Naive B cell (primary cell): ENCODE results near the gene UFD1. TPM values are rescaled to one million over a fixed set of nuclear protein-coding genes. Genes with fewer than 3 reads are reported as not detected.

Experiments used
- ATAC-seq, 2 donors: fragments of 150-1000 bp; cut with Tn5 transposase; 2 replicates each; pipeline ENCODE4 v1.10.0; 2021; ENCODE audit warnings: low read depth in 2 of 2, mild to moderate bottlenecking in 2 of 2, moderate library complexity in 2 of 2
- DNase-seq: peaks from one replicate; pipeline ENCODE4 v3.0.0; 2022
- H3K27ac Mint-ChIP-seq, 6 donors: one replicate each; pipeline ENCODE4 v1.8.0; 2020 to 2022; ENCODE audit warnings: mild to moderate bottlenecking in 6 of 6, mixed read lengths in 6 of 6, moderate library complexity in 5 of 6, inconsistent platforms in 2 of 6
- H3K27me3 Mint-ChIP-seq, 3 donors: one replicate each; pipeline ENCODE4 v1.8.0; 2021 to 2022; ENCODE audit warnings: mixed read lengths in 3 of 3, mild to moderate bottlenecking in 1 of 3
- H3K36me3 Mint-ChIP-seq, 2 donors: one replicate each; pipeline ENCODE4 v1.8.0; 2020 to 2022; ENCODE audit warnings: mixed read lengths in 2 of 2, inconsistent platforms in 1 of 2, mild to moderate bottlenecking in 1 of 2
- H3K4me1 Mint-ChIP-seq, 3 donors: one replicate each; pipeline ENCODE4 v1.8.0; 2020 to 2022; ENCODE audit warnings: mixed read lengths in 3 of 3, inconsistent platforms in 1 of 3, mild to moderate bottlenecking in 1 of 3, moderate library complexity in 1 of 3
- H3K4me3 Mint-ChIP-seq, 8 donors: one replicate each; pipeline ENCODE4 v1.8.0; 2020 to 2022; ENCODE audit warnings: mild to moderate bottlenecking in 8 of 8, mixed read lengths in 8 of 8, moderate library complexity in 8 of 8, inconsistent platforms in 2 of 8
- H3K9me3 Mint-ChIP-seq, 7 donors: one replicate each; pipeline ENCODE4 v1.8.0; 2020 to 2022; ENCODE audit warnings: mixed read lengths in 7 of 7, mild to moderate bottlenecking in 5 of 7, inconsistent platforms in 2 of 7, moderate library complexity in 1 of 7
- polyA plus RNA-seq, 6 donors: library from polyadenylated mRNA; unstranded; fragments of 300-500 nt; fragmentation: Illumina TruSeq; gene quantifications; one replicate each; pipeline ENCODE4 v1.2.3, GENCODE V29; 2021; ENCODE audit warnings: low read depth in 6 of 6

Gene UFD1
- polyA plus RNA-seq, 6 donors from 2014 or later = 55.0 to 107 (median 61.8) TPM

DNA sequence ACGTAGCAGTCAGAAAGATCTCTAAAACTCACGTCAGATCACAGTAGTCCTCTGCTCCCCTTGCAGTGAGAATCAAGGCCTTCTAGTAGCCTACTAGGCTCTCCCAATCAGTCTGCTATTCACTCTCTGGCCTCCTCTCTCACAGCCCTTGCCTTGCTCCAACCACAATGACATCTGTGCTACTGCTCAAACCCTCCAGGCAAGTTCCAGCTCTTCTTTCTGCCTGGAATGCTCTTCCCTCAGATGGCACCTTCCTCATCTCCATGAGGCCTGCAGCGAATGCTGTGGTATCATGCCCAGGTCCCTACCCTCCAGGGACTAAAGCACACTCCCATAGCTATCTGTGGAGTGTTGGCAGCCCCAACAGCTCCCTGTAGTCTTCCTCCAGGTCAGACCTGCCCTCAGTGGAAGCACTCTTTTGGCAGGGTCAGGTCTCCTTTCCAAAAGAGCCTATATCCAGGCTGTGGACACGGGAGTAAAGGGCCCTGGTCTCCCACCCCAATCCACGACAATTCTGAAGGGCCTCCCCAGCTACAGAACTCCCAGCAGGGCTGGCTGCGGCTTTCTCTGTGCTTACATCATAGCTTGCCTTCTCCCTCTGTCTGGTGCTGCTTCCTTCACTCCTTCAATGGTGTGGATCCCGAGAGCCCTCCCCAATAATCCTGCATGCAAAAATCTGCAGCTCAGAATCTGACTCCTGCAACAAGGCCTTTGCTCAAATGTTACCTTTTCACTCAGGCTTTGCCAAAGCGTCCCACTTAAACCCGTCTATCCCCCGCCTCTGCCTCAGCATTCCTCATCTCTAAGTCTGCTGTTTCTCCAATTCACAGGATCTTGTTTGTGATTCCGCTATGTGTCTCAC, 56.3 kb downstream of the UFD1 start:
- peaks cover 56 to 70% (median 62%) of the 10 kb centered on the region in 3 donors for H3K4me1 Mint-ChIP-seq
- H3K36me3 Mint-ChIP-seq = no peaks in the 10 kb centered on the region
- peak overlapping the region in 4 of 6 donors; percentile 8 to 92 (median 40) for H3K27ac Mint-ChIP-seq
- DNase-seq = no peak
- H3K4me3 Mint-ChIP-seq = peak overlapping the region in 1 of 8 donors; percentile 4
- no peak for ATAC-seq
- H3K27me3 Mint-ChIP-seq = no peaks in the 10 kb centered on the region
- peaks cover 0 to 4% (median 0%) of the 10 kb centered on the region in 7 donors for H3K9me3 Mint-ChIP-seq

DNA sequence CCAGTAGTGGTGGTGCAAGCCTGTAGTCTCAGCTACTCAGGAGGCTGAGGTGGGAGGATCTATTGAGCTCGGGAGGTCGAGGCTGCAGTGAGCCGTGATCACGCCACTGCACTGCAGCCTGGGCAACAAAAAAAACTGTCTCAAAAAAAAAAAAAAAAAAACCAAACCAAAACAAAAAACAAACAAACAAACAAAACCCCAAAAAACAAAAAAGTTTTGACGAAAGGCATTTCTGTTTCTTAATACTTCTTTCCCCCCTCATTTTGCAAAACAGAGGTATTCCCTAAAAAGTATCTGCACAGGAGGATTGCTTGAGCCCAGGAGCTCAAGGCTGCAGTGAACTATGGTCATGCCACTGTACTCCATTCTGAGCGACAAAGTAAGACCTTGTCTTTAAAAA, 58.7 kb downstream of the UFD1 start:
- DNase-seq (no peak), ATAC-seq (no peak)
- Mint-ChIP-seq H3K27ac (peak overlapping the region in 4 of 6 donors; percentile 21 to 80 (median 48)), H3K9me3 (peaks cover 0 to 4% (median 0%) of the 10 kb centered on the region in 7 donors), H3K4me3 (no peak overlapping the region), H3K36me3 (no peaks in the 10 kb centered on the region), H3K27me3 (no peaks in the 10 kb centered on the region), H3K4me1 (peaks cover 43 to 63% (median 54%) of the 10 kb centered on the region in 3 donors)

DNA sequence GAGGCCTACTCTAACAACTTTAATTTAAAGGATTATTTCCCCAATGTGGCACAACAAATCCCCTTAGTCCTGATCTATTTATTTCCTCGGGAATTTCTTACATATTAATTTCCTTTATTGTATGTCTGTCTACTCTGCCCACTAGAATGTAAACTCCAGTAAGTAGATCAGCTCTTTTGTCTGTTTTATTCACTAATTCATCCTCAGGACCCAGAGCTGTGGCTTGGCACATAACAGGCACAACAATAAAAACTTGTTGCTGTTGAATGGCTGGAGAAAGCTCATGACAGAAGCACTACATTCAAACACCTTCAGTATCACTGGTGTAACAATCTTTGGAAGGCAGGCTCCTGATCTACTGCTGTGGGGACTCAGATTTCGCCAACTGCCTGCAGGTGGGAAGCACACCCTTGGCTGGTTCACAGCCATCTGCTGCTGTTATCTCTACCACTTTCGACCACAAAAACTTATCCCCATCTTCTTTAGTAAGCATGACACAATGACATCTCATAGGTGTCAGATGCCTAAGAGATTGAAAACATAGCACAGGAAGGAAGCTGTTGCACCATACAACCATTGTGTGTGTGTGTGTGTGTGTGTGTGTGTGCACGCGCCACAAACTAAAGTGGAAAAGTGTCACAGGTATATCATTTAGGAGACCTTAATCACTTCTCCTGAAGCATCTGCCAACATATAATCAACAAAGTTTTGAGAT, 59.4 kb downstream of the UFD1 start:
- Mint-ChIP-seq H3K4me1 (peaks cover 43 to 62% (median 54%) of the 10 kb centered on the region in 3 donors), H3K27me3 (no peaks in the 10 kb centered on the region), H3K9me3 (peaks cover 0 to 4% (median 0%) of the 10 kb centered on the region in 7 donors), H3K4me3 (no peak overlapping the region), H3K27ac (peak overlapping the region in 5 of 6 donors; percentile 44 to 80 (median 74)), H3K36me3 (no peaks in the 10 kb centered on the region)
- ATAC-seq (peak; percentile 52 to 63), DNase-seq (no peak)

DNA sequence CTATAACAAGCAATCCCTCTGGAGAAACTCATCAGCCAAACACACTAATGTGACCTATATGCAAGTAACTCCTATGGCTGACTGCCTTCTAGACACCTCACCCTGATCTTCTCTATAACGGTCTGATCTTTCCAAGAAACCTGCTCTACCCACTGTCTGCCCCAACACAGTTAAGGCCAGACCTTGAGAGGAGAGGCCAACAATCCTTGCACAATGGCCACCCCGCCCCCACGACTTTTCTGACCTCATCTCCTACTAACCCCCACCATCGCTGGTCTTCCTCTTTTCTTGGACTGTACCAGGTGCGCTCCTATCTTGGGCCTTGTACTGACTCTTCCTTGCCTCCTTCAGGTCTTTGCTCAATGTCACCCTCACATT, 59.9 kb downstream of the UFD1 start:
- DNase-seq (no peak), ATAC-seq (peak; percentile 67 to 76)
- Mint-ChIP-seq H3K27ac (peak overlapping the region; percentile 30 to 80 (median 64)), H3K36me3 (no peaks in the 10 kb centered on the region), H3K4me1 (peaks cover 45 to 58% (median 56%) of the 10 kb centered on the region in 3 donors), H3K4me3 (no peak overlapping the region), H3K9me3 (peaks cover 0 to 4% (median 0%) of the 10 kb centered on the region in 7 donors), H3K27me3 (no peaks in the 10 kb centered on the region)

DNA sequence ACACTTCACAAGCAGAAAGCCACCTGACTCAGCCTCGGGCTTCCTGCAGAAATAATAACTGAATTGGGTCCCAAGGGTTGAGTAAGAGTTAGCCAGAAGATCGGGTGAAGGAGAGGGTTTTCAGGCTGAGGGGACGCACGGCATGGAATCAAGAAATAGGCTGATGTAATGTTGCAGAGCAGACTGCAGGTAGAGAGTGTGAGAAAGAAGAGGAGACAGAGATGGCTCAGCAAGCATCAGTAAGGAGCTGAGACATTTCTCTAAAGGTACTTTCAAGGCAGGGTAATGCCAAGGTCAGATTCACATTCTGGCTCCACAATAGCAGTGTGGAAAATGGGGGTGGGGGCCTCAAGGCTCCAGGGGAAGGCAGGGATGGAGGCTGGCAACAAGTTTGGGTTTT, 66.1 kb downstream of the UFD1 start:
- Mint-ChIP-seq H3K27ac (no peak overlapping the region), H3K4me3 (no peak overlapping the region)

DNA sequence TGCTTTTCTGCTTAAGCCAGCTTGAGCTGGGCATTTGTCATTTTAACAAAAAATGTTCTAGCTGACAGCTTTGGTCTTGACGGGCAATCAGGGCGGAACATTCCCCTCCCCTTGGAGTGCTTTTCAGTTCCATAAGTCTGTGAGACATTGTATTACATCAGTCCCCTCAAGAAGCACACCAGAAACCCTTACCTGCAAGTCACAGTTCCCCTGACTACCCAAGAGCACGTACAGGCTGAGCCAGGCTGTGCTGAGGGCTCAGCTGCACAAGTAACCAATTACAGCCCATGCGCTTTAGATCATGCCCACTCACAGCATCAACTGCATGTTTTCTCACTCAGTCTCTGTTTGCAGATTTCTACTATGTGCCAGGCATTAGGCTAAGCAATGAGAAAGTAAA, 66.5 kb downstream of the UFD1 start:
- Mint-ChIP-seq H3K4me3 (peak overlapping the region in 1 of 8 donors; percentile 77), H3K36me3 (peaks cover 0 to 7% of the 10 kb centered on the region in 2 donors), H3K27me3 (no peaks in the 10 kb centered on the region), H3K27ac (no peak overlapping the region), H3K9me3 (no peaks in the 10 kb centered on the region), H3K4me1 (peaks cover 13 to 39% (median 30%) of the 10 kb centered on the region in 3 donors)
- no peak for DNase-seq
- no peak for ATAC-seq

More for the DNA sequence above, 66.1 kb downstream of the UFD1 start:
- Mint-ChIP-seq H3K9me3 (peaks cover 0 to 2% (median 0%) of the 10 kb centered on the region in 7 donors), H3K4me1 (peaks cover 16 to 39% (median 30%) of the 10 kb centered on the region in 3 donors), H3K36me3 (peaks cover 0 to 7% of the 10 kb centered on the region in 2 donors), H3K27me3 (no peaks in the 10 kb centered on the region)
- DNase-seq (no peak), ATAC-seq (no peak)

DNA sequence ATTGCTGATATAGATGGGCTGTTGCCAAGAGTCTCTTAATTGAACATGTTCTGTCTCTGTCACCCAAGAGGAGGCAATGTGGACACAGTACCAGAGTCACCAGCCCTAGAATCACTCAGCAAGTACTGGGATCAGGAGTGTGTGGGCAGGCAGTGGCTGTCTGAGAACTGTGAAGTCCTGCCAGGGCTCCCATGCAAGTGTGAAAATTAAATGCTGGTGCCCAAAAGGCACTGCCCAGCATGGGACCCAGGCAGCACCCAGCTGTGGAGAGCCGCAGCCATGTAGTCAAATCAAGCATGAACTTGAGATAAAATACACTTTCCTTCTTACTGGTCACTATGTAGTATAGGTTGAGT, 67.3 kb downstream of the UFD1 start:
- Mint-ChIP-seq H3K27me3 (no peaks in the 10 kb centered on the region), H3K4me1 (peaks cover 13 to 36% (median 30%) of the 10 kb centered on the region in 3 donors), H3K4me3 (no peak overlapping the region), H3K36me3 (peaks cover 5 to 7% of the 10 kb centered on the region in 2 donors), H3K9me3 (no peaks in the 10 kb centered on the region), H3K27ac (peak overlapping the region in 2 of 6 donors; percentile 15 to 89)
- ATAC-seq (no peak), DNase-seq (no peak)

DNA sequence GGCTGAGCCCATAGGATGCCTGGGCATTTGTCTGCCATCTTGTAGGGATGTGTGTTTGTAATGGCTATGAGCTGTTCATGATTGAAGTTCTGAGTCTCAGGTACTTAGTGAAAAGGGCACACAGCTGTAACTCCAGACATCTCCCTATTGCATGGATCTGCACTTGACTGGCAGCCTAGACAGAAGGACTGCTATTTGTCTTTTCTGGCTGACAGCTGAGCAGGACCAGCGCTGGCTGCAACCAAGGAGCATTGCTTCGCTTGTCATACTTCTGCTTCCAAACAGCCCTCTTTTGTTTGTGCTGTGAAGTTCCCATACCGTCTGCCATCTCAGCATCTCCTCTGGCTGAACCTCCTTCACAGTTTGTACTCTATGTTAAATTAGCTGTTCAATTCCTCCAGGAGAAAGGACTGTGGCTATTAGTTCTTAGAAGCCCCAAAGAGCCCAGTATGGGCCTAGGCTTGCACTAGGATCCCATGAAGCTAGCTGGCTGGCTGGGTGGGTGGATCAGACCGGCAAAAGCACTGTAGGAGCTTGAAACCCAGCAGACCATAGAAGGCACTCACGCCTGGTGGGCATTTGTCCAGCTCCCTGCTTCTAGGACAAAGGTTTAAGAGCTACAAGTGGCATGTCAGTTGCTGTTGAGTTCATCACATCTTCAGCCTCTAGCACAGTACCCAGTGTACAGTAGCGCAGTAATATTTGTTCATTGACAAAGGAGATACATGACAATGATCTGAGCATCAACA, 67.9 kb downstream of the UFD1 start:
- no peaks in the 10 kb centered on the region for H3K27me3 Mint-ChIP-seq

DNA sequence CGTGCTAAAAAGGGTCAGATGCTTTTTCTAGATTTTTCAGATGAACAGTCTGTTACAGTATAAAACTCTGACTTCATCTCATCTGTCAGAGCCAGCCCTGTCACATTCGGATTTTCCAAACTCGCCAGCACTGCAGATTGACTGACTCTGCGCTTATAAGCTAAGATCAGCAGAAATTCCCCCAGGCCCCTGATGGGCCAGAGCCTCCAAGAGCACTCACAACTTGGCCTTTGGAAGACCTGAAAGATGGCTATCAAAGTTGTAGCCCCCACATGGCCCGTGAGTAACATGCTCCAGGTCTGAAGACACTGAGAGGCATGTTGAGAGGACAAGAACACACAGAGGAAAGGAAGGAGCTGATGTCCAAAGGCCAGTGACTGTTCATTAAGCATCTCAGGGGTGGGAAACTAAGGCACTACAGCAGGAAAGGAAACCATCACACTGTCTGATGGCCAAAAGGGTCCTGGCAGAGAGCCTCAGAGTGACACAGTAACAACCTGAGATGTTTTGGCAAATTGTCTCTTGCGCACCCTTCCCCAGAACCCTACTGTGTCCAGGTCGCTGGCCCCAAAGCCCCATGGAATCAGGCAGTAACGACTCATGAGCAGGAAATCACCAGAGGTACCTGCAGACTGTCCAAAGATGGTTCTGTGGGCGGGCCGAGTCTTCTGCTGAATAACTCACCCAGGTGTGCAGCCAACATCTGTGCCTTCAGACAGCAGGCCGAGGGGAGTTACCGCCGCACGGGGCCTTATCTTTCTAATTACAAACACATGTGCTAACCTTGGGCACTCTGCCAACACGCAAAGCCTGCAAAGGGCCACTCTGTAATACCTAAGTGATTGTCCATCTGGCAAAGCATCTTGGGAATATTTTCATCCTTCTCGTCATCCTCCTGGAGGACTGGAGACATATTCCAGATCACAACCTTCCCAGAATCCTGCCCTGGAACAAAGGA, 71.1 kb downstream of the UFD1 start:
- peaks cover 7 to 13% of the 10 kb centered on the region in 2 donors for H3K36me3 Mint-ChIP-seq
- H3K27ac Mint-ChIP-seq = peak overlapping the region in 1 of 6 donors; percentile 66
- H3K9me3 Mint-ChIP-seq = no peaks in the 10 kb centered on the region
- DNase-seq (no peak), ATAC-seq (no peak)
- H3K4me1 Mint-ChIP-seq = peaks cover 22 to 36% (median 26%) of the 10 kb centered on the region in 3 donors
- no peak overlapping the region for H3K4me3 Mint-ChIP-seq
- H3K27me3 Mint-ChIP-seq = no peaks in the 10 kb centered on the region

More for the DNA sequence above, 67.9 kb downstream of the UFD1 start:
- Mint-ChIP-seq H3K27ac (peak overlapping the region in 1 of 6 donors; percentile 44), H3K36me3 (peaks cover 7% of the 10 kb centered on the region in 2 donors), H3K4me3 (no peak overlapping the region), H3K9me3 (no peaks in the 10 kb centered on the region), H3K4me1 (peaks cover 13 to 36% (median 26%) of the 10 kb centered on the region in 3 donors)
- DNase-seq = no peak
- no peak for ATAC-seq

DNA sequence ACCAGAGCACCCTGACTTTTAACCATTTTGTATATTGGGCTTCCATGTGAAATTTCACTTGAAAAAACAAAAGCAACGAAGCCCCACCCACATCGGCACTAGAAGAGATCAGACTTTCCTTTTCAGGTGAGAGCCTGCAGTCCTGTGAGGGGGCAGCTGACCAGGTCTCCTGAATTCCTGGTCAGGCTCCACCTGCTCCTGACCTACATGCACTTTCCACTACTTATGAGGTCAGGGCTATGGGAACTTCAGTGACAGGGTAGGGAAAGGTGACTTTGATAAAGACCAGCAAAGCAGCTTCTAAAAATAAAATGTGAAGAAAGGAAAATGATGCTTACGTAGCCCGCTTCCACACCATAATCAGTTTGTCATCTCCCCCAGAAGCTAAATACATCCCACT, 72.1 kb downstream of the UFD1 start:
- no peak overlapping the region for H3K4me3 Mint-ChIP-seq
- peaks cover 16 to 27% (median 19%) of the 10 kb centered on the region in 3 donors for H3K4me1 Mint-ChIP-seq
- no peaks in the 10 kb centered on the region for H3K27me3 Mint-ChIP-seq
- no peaks in the 10 kb centered on the region for H3K9me3 Mint-ChIP-seq
- peak overlapping the region in 1 of 6 donors; percentile 66 for H3K27ac Mint-ChIP-seq
- DNase-seq (no peak), ATAC-seq (no peak)
- peaks cover 12 to 19% of the 10 kb centered on the region in 2 donors for H3K36me3 Mint-ChIP-seq

DNA sequence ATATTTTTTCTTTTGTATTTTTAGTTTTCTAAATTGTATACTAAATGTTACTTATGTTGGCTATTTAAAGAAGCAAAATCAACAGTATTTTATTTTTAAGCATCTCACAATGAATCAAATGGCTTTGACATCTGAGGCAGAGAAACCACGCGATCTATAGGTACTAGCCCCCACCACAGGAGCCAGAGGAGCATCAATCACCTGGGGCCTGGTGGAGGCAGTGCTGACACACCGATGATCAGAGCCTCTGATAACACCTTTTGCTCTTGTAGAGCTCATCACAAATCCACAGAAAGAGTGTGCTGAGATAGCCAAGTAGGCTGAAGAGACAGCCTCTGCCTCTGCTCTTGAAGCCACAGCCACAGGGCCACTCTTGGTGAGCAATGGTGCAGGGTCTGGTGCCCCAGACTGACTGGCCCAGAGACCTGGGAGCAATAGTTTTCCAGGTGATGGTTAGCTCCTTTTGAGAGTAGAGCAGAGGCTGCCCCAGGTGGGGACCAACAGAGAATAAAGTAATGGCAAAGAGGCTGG, 72.6 kb downstream of the UFD1 start:
- Mint-ChIP-seq H3K27ac (peak overlapping the region in 1 of 6 donors; percentile 20), H3K4me3 (no peak overlapping the region), H3K9me3 (no peaks in the 10 kb centered on the region), H3K4me1 (peaks cover 15 to 24% (median 23%) of the 10 kb centered on the region in 3 donors), H3K27me3 (no peaks in the 10 kb centered on the region), H3K36me3 (peaks cover 17 to 23% of the 10 kb centered on the region in 2 donors)
- ATAC-seq = no peak
- no peak for DNase-seq

DNA sequence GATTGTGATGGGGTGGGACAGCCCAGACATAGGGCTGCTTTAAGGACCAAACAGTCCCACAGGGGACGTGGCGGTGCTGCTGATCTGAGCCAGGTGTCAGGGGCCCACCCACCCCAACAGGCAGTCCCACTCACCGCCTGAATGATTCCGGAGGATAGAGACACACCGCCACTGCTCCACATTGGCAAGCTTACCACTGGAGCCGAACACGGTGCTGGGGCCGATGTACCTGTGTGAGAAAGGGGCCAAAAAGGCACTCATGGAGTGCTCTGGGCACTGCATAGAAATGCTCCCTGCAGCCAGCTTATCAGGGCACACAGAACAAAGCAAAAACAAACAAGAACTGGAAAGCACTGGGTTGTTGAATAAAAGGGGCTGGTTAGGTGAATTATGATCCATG, 73.3 kb downstream of the UFD1 start:
- peak overlapping the region in 1 of 6 donors; percentile 39 for H3K27ac Mint-ChIP-seq
- DNase-seq (no peak), ATAC-seq (no peak)
- no peak overlapping the region for H3K4me3 Mint-ChIP-seq
- no peaks in the 10 kb centered on the region for H3K9me3 Mint-ChIP-seq
- peaks cover 24 to 26% of the 10 kb centered on the region in 2 donors for H3K36me3 Mint-ChIP-seq
- no peaks in the 10 kb centered on the region for H3K27me3 Mint-ChIP-seq
- H3K4me1 Mint-ChIP-seq = peaks cover 15 to 23% (median 19%) of the 10 kb centered on the region in 3 donors
